Mesodermal cell (in vitro differentiated cells): ENCODE results near the gene C10orf62.

Source experiments
- H3K27ac ChIP-seq: 2 replicates; pipeline ENCODE4 v1.7.0; 2013; ENCODE audit warnings: mild to moderate bottlenecking, low read depth, low read length, moderate library complexity; ENCODE audit not compliant: severe bottlenecking
- H3K36me3 ChIP-seq: 2 replicates; pipeline ENCODE4 v1.7.1; 2013; ENCODE audit warnings: mild to moderate bottlenecking, low read length, moderate library complexity; ENCODE audit not compliant: control insufficient read depth, insufficient read depth
- H3K4me1 ChIP-seq: one replicate; pipeline ENCODE4 v1.7.1; 2013; ENCODE audit warnings: mild to moderate bottlenecking, low read length; ENCODE audit not compliant: insufficient read depth, control insufficient read depth, poor library complexity, severe bottlenecking
- H3K4me3 ChIP-seq: 2 replicates; pipeline ENCODE4 v1.7.0; 2013; ENCODE audit warnings: low read length, control low read depth, mild to moderate bottlenecking; ENCODE audit not compliant: insufficient read depth, poor library complexity, severe bottlenecking; ENCODE audit errors: extremely low read depth
- H3K9me3 ChIP-seq: 2 replicates; pipeline ENCODE4 v1.7.1; 2013; ENCODE audit warnings: mild to moderate bottlenecking, low read length, moderate library complexity; ENCODE audit not compliant: control insufficient read depth
- WGBS, 2 experiments: methylation state at CpG; one replicate each; pipeline ENCODE4 v1.1.5; 2013; ENCODE audit warnings: missing lambda C conversion rate in 2 of 2; ENCODE audit not compliant: insufficient coverage in 2 of 2; 5-methylcytosine and 5-hydroxymethylcytosine counted together

C10orf62 gene

DNA sequence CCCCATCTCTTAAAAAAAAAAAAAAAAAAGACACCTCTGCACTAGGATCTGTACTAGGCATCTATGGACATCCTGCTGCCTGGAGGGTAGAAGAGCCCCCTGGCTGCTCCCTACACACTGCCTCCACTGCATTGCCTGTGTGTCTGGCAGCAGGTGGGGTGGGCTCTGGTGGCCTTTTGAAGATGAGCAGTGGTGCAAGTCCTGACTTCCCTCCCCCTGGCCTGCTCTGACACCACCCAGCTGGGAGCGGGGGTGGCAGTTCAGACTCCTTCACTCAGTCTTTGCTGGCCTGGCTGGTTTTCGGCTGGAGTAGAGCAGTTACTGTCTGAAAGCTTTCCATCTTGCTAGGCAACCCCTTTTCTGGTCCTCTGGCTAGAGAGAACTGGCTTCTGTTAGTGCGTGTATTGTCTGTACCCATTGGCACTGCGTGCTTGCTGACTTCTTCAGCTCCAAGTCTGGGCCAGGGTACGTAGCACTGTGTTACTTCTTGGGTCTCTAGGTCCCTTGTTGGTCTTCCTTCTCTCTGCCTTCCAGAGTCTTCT lies 17.6 kb downstream of the C10orf62 start:
- H3K9me3 ChIP-seq = no peaks in the 10 kb centered on the region
- 86 to 91% methylated on average over 5 of the region's 5 CpGs for WGBS, 2 experiments
- H3K4me3 ChIP-seq = no peak overlapping the region
- peaks cover 5% of the 10 kb centered on the region for H3K4me1 ChIP-seq
- H3K27ac ChIP-seq = no peak overlapping the region
- H3K36me3 ChIP-seq = no peaks in the 10 kb centered on the region

DNA sequence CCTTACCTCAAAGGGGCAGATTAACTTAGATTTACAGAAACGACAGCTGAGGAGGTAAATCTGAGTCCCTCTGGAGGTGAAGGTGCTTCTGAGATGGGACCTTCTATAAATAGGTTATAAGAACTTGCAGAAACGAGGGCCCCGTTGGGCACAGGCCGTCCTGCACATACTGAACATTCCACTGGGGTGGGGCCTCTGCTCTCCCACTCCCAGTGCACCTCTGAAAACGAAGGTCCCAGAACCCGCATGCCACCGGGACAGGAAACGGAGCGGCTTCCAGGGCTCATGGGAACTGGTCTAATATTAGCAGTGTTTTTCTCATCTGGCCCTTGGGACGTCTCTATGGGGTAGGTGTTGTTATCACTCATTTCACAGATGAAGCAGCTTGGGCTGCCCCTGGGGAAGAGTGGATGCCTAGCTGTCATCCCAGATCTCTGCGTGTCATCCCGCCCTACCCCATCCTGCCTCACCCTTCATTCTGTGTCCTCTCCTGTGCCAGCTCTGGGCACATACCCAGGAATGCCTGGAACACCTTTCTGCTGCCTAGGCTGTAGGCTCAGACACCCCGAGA lies 19.6 kb downstream of the C10orf62 start:
- WGBS, 2 experiments = 92% methylated on average over 11 to 12 of the region's 13 CpGs
- no peak overlapping the region for H3K4me3 ChIP-seq

DNA sequence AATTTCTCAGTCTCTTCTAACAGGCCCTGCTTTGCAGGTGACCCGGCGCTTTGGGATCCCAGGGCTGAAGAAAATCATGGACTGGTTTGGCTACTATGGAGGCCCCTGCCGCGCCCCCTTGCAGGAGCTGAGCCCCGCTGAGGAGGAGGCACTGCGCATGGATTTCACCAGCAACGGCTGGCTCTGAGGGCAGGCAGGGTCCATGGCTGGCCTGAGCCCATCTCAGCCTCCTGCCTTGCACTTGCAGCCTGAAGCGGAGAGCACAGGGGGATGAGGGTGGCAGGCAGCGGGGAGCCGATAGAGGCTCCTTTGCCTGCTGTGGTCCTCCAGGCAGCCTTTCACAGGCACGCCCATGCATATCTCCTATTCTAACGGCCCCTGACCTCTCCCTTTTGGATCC lies 22.0 kb downstream of the C10orf62 start:
- 86 to 89% methylated on average over 10 of the region's 12 CpGs for WGBS, 2 experiments

More for the DNA sequence above, 19.6 kb downstream of the C10orf62 start:
- H3K4me1 ChIP-seq = peaks cover 5% of the 10 kb centered on the region
- no peaks in the 10 kb centered on the region for H3K9me3 ChIP-seq
- no peaks in the 10 kb centered on the region for H3K36me3 ChIP-seq
- H3K27ac ChIP-seq = no peak overlapping the region

DNA sequence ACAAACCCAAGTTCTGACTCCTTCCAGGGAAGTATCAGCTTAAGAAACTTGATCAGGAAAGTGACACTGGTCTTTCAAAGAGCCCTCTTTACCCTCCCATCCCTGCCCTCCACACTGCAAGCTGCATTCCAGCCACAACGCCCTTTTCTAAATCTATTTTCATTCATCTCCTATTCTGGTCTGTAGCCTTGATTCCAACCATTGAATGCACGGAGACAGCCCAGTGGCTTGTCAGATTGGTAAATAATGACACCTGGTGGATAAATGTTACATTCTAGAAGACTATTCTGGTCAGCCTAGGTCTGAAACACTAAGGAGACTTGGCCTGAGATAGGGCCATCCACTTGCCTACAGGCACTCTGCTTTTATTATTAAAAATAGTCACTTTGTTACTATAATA lies 22.9 kb downstream of the C10orf62 start:
- peaks cover 5% of the 10 kb centered on the region for H3K4me1 ChIP-seq
- H3K4me3 ChIP-seq = no peak overlapping the region
- H3K9me3 ChIP-seq = no peaks in the 10 kb centered on the region
- H3K36me3 ChIP-seq = peaks cover 5% of the 10 kb centered on the region
- no peak overlapping the region for H3K27ac ChIP-seq
- 57 to 86% methylated on average over 1 of the region's 2 CpGs for WGBS, 2 experiments

More for the DNA sequence above, 22.0 kb downstream of the C10orf62 start:
- Histone ChIP-seq H3K9me3 (no peaks in the 10 kb centered on the region), H3K36me3 (peaks cover 5% of the 10 kb centered on the region), H3K4me3 (no peak overlapping the region), H3K4me1 (peaks cover 5% of the 10 kb centered on the region), H3K27ac (no peak overlapping the region)

DNA sequence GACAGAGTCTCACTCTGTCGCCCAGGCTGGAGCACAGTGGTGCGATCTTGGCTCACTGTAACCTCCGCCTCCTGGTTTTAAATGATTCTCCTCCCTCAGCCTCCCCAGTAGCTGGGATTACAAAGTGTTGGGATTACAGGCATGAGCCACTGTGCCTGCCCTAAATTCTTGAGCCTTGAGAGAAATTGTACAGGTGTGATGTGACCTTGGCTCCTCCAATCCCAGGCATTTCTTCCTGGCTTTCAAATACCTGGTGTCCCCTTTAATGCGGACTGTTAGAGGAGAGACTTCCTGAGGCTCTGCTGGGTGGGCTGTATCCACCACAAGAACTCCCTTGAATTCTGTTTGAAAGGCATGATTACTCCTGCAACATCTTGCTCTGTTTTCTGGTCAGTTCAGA lies 28.8 kb downstream of the C10orf62 start:
- Histone ChIP-seq H3K4me3 (no peak overlapping the region), H3K9me3 (no peaks in the 10 kb centered on the region), H3K4me1 (no peaks in the 10 kb centered on the region), H3K36me3 (peaks cover 10% of the 10 kb centered on the region), H3K27ac (no peak overlapping the region)
- 100% methylated on average over 1 of the region's 4 CpGs for WGBS, 2 experiments

DNA sequence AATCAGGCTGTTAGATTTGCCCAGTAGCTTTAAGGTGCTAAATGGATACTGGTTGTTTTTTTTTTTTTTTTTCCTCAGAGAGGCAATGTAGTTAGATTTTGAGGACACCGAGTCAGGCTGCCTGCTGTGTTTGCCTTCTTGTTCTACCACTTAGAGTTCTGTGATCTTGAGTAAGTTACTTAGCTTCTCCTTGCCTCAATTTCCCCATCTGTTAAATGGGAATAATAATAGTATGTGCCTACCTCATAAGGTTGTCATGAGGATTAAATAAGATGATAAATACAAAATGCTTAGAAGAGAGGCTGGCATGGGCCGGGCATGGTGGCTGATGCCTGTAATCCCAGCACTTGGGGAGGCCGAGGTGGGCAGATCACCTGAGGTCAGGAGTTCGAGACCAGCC lies 29.2 kb downstream of the C10orf62 start:
- H3K9me3 ChIP-seq = no peaks in the 10 kb centered on the region
- peaks cover 10% of the 10 kb centered on the region for H3K36me3 ChIP-seq
- no peaks in the 10 kb centered on the region for H3K4me1 ChIP-seq
- no peak overlapping the region for H3K27ac ChIP-seq
- H3K4me3 ChIP-seq = no peak overlapping the region
- WGBS, 2 experiments = 83 to 100% methylated on average over 1 of the region's 4 CpGs

DNA sequence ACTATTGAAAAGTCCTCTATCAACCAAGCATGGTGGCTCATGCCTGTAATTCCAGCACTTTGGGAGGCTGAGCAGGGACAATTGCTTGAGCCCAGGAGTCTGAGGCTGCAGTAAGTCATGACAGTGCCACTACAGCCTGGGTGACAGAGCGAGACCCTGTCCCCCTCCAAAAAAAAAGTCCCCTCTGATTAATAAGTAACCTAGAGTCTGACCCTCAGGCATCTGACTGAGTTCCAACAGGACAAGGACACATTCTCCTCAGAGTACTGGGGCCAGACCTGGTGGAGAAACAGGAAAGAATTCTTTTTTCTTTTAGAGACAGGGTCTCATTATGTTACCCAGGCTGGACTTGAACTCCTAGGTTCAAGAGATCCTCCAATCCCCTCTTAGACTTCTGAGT lies 33.8 kb downstream of the C10orf62 start:
- WGBS, 2 experiments = 100% methylated on average over 1 of the region's 1 CpG; no CpG with 5 or more reads in 1 of the 2 experiments
- Histone ChIP-seq H3K27ac (no peak overlapping the region), H3K4me1 (no peaks in the 10 kb centered on the region), H3K4me3 (no peak overlapping the region), H3K36me3 (peaks cover 5% of the 10 kb centered on the region), H3K9me3 (no peaks in the 10 kb centered on the region)

DNA sequence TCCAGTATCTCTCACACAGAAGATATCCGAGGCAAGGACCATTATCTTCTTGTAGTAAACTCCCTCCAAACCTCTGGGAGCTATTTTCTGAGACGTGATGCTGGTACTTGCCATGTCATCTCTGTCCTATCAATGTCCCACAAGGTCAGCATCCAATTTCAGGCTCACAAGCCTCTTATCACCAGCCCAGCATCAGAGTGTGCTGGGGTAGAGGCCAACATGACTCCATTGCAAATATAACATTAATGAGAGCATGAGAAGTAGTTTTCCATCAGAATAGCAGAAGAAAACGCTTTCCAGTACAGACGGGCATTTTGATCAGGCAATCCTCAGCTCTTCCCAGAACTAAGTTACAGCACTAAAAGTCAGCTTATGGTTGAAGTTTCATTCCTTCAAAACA lies 38.2 kb downstream of the C10orf62 start:
- no peaks in the 10 kb centered on the region for H3K4me1 ChIP-seq
- WGBS, 2 experiments = 86 to 92% methylated on average over 4 of the region's 4 CpGs
- no peaks in the 10 kb centered on the region for H3K36me3 ChIP-seq
- no peaks in the 10 kb centered on the region for H3K9me3 ChIP-seq
- no peak overlapping the region for H3K4me3 ChIP-seq
- H3K27ac ChIP-seq = no peak overlapping the region

DNA sequence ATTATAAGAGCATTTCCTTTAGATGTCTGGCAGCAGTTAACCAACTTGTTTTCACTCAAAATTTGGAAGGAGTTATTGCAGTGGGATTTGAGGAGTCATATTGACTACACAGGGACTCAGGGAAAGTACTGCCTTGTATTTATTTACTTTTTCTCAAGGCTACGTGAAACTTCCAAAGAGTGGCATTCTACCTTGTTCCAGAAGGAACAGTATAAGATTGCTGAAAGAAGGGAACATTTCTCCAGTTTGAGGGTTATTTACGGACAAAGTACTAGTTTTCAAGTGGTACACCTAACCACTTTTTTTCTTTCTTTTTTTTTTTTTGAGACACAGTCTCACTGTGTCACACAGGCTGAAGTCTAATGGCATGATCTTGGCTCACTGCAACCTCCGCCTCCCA lies 38.7 kb downstream of the C10orf62 start:
- no peak overlapping the region for H3K4me3 ChIP-seq
- WGBS, 2 experiments = 90 to 100% methylated on average over 1 to 3 of the region's 3 CpGs
- H3K4me1 ChIP-seq = no peaks in the 10 kb centered on the region
- H3K36me3 ChIP-seq = no peaks in the 10 kb centered on the region
- no peak overlapping the region for H3K27ac ChIP-seq
- no peaks in the 10 kb centered on the region for H3K9me3 ChIP-seq

DNA sequence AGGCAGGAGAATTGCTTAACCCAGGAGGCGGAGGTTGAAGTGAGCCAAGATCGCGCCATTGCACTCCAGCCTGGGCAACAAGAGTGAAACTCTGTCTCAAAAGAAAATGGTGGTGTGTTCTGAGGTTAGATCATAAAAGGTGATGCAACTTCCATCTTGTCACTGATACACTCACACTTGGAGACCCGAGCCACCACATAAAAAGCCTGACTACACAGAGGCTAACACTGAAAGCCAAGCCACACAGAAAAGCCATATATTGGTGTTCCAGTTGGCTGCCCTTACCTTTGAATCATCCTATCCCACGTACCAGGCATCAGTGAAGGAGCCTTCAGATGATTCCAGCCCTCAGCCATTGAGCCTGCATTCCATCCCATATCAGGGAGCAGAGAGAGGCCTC lies 39.8 kb downstream of the C10orf62 start:
- no peaks in the 10 kb centered on the region for H3K4me1 ChIP-seq
- 94 to 100% methylated on average over 1 to 4 of the region's 5 CpGs for WGBS, 2 experiments

DNA sequence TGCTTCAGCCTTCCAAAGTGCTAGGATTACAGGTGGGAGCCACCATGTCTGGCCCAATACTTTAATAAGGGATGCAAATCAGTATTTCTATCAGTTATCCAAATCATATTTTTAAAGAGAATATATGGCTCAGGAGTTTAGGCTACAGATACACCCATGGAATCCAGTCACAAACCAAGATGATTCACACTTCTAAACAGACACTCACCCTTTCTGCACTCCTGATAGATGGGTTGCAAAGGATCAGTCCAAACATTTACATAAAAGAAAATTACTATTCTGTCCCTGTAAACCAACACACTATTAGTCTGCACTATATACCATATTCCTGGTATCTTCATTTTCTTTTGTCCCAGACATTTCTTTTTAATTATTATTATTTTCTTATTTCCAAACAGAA lies 41.6 kb downstream of the C10orf62 start:
- Histone ChIP-seq H3K9me3 (no peaks in the 10 kb centered on the region), H3K4me3 (no peak overlapping the region), H3K36me3 (no peaks in the 10 kb centered on the region), H3K27ac (no peak overlapping the region), H3K4me1 (no peaks in the 10 kb centered on the region)

More for the DNA sequence above, 39.8 kb downstream of the C10orf62 start:
- Histone ChIP-seq H3K36me3 (no peaks in the 10 kb centered on the region), H3K27ac (no peak overlapping the region), H3K4me3 (no peak overlapping the region), H3K9me3 (no peaks in the 10 kb centered on the region)
